GM10266 (cell line): ENCODE measurements around the gene HEATR5A.

ENCODE experiments used
- DNase-seq: peaks from one replicate; pipeline ENCODE4 v3.0.0; 2012; ENCODE audit errors: extremely low spot score
- CTCF ChIP-seq: IDR thresholded peaks from 2 replicates; pipeline ENCODE4 v1.5.1; 2012; ENCODE audit warnings: mild to moderate bottlenecking, low read depth; ENCODE audit not compliant: control insufficient read depth, insufficient read depth; ENCODE audit errors: missing control alignments

Gene HEATR5A

GRCh38 chr14:31419967-31420318 lies 407 bp downstream of the HEATR5A start:
- TF ChIP-seq CTCF = no peak
- DNase-seq = peak; percentile 42

- TF ChIP-seq CTCF = no peak
- DNase-seq = no peak
Observed at GRCh38 chr14:31419179-31419966, 977 bp downstream of the HEATR5A start.

- DNase-seq = no peak
- TF ChIP-seq CTCF = no peak
Observed at GRCh38 chr14:31418440-31418839, 1.9 kb downstream of the HEATR5A start.

- no peak for TF ChIP-seq CTCF
- no peak for DNase-seq
Observed at GRCh38 chr14:31414190-31414833, 6.0 kb downstream of the HEATR5A start.

- no peak for TF ChIP-seq CTCF
- DNase-seq = no peak
Observed at GRCh38 chr14:31411218-31411727, 9.1 kb downstream of the HEATR5A start.

- TF ChIP-seq CTCF = no peak
- DNase-seq = no peak
Observed at GRCh38 chr14:31410048-31410650, 10.2 kb downstream of the HEATR5A start.
